ENCODE results near the gene PKD1L1. TPM values are rescaled to one million over a fixed set of nuclear protein-coding genes. Genes with fewer than 3 reads are reported as not detected.
A peak's percentile ranks its signal among the peaks of the same experiment; 100 is the strongest.

The PKD1L1 gene
- total RNA-seq, 4 donors from 2014 or later = 0.44 to 8.4 (median 0.82) TPM

- Histone ChIP-seq H3K36me3 (no peaks in the 10 kb centered on the region), H3K27ac (no peak overlapping the region), H3K27me3 (no peaks in the 10 kb centered on the region), H3K4me3 (no peak overlapping the region), H3K4me1 (peaks cover 0 to 25% (median 3%) of the 10 kb centered on the region in 4 donors), H3K9me3 (peaks cover 0 to 5% (median 0%) of the 10 kb centered on the region in 4 donors)
- TF ChIP-seq POLR2A (IDR thresholded peaks at IDR 0.05) (no peak), CTCF (IDR thresholded peaks at IDR 0.05) (no peak), EP300 (IDR thresholded peaks at IDR 0.05) (no peak)
- WGBS, 2 donors = 56 to 57% methylated on average over 2 of the region's 2 CpGs
- no peak for DNase-seq (ENCODE audit: low spot score in 2 of 2)
These were observed 173.0 kb downstream of the PKD1L1 start for GRCh38 chr7:47775238-47775637.

GRCh38 chr7:47772492-47772891, 175.8 kb downstream of the PKD1L1 start:
- no peak for DNase-seq (ENCODE audit: low spot score in 2 of 2)
- Histone ChIP-seq H3K27me3 (no peaks in the 10 kb centered on the region), H3K36me3 (no peaks in the 10 kb centered on the region), H3K9me3 (peaks cover 0 to 2% (median 0%) of the 10 kb centered on the region in 4 donors), H3K4me1 (peaks cover 0 to 21% (median 3%) of the 10 kb centered on the region in 4 donors), H3K4me3 (no peak overlapping the region), H3K27ac (no peak overlapping the region)
- no peak for TF ChIP-seq EP300 (IDR thresholded peaks at IDR 0.05)
- no peak for TF ChIP-seq POLR2A (IDR thresholded peaks at IDR 0.05)
- no peak for TF ChIP-seq CTCF (IDR thresholded peaks at IDR 0.05)
- WGBS, 2 donors = 94 to 95% methylated on average over 4 of the region's 4 CpGs

- no peaks in the 10 kb centered on the region for H3K27me3 ChIP-seq
- peaks cover 0 to 21% (median 3%) of the 10 kb centered on the region in 4 donors for H3K4me1 ChIP-seq
- H3K36me3 ChIP-seq = no peaks in the 10 kb centered on the region
- no peak overlapping the region for H3K4me3 ChIP-seq
- TF ChIP-seq CTCF (IDR thresholded peaks at IDR 0.05) (no peak), POLR2A (IDR thresholded peaks at IDR 0.05) (no peak), EP300 (IDR thresholded peaks at IDR 0.05) (no peak)
- no peaks in the 10 kb centered on the region for H3K9me3 ChIP-seq
- no peak for DNase-seq (ENCODE audit: low spot score in 2 of 2)
- 48 to 50% methylated on average over 5 of the region's 5 CpGs for WGBS, 2 donors
- H3K27ac ChIP-seq = peak overlapping the region in 1 of 4 donors; percentile 72
These were observed 176.3 kb downstream of the PKD1L1 start for GRCh38 chr7:47771990-47772360.

GRCh38 chr7:47771336-47771989, 176.8 kb downstream of the PKD1L1 start:
- H3K4me3 ChIP-seq = no peak overlapping the region
- H3K27ac ChIP-seq = peak overlapping the region in 2 of 4 donors; percentile 12 to 72
- H3K9me3 ChIP-seq = no peaks in the 10 kb centered on the region
- TF ChIP-seq EP300 (IDR thresholded peaks at IDR 0.05) = peak in 1 of 2 donors; percentile 55
- no peak for TF ChIP-seq CTCF (IDR thresholded peaks at IDR 0.05)
- TF ChIP-seq POLR2A (IDR thresholded peaks at IDR 0.05) = no peak
- 35 to 36% methylated on average over 5 of the region's 5 CpGs for WGBS, 2 donors
- peak; percentile 44 to 47 for DNase-seq (ENCODE audit: low spot score in 2 of 2)
- H3K27me3 ChIP-seq = no peaks in the 10 kb centered on the region
- H3K4me1 ChIP-seq = peaks cover 0 to 21% (median 3%) of the 10 kb centered on the region in 4 donors
- H3K36me3 ChIP-seq = no peaks in the 10 kb centered on the region

- TF ChIP-seq EP300 (IDR thresholded peaks at IDR 0.05) = no peak
- no peak for TF ChIP-seq CTCF (IDR thresholded peaks at IDR 0.05)
- no peak for TF ChIP-seq POLR2A (IDR thresholded peaks at IDR 0.05)
- no peaks in the 10 kb centered on the region for H3K9me3 ChIP-seq
- WGBS, 2 donors = 86 to 94% methylated on average over 7 of the region's 7 CpGs
- no peak overlapping the region for H3K4me3 ChIP-seq
- DNase-seq (ENCODE audit: low spot score in 2 of 2) = no peak
- no peaks in the 10 kb centered on the region for H3K27me3 ChIP-seq
- H3K36me3 ChIP-seq = no peaks in the 10 kb centered on the region
- no peak overlapping the region for H3K27ac ChIP-seq
- peaks cover 0 to 17% (median 8%) of the 10 kb centered on the region in 4 donors for H3K4me1 ChIP-seq
These were observed 182.1 kb downstream of the PKD1L1 start for GRCh38 chr7:47766126-47766525.
